Activated CD8-positive, alpha-beta memory T cell treated with anti-CD3 and anti-CD28 coated beads, Interleukin-2, amount 10 ng/mL, durations not matched to agents 7 days and 5 days (primary cell): ENCODE results near the gene RUVBL2. TPM values are rescaled to one million over a fixed set of nuclear protein-coding genes. Genes with fewer than 3 reads are reported as not detected.
A peak's percentile ranks its signal among the peaks of the same experiment; 100 is the strongest.

Experiments
- ATAC-seq: fragments of 150-1000 bp; cut with Tn5 transposase; one replicate; pipeline ENCODE4 v1.10.0; 2021; ENCODE audit warnings: moderate library complexity
- CTCF ChIA-PET: fragments of 350-600 bp; sonication (Branson Sonifier 250); formaldehyde crosslinking; loops from one replicate; lab custom pipeline; 2021; ENCODE audit warnings: antibody characterized with exemption; lab: Charles Lee
- DNase-seq: peaks from one replicate; pipeline ENCODE4 v3.0.0-alpha.2; 2020
- H3K27ac Mint-ChIP-seq: one replicate; pipeline ENCODE4 v1.8.0; 2021; ENCODE audit warnings: mild to moderate bottlenecking, mixed read lengths
- H3K27me3 Mint-ChIP-seq: one replicate; pipeline ENCODE4 v1.8.0; 2021; ENCODE audit warnings: mixed read lengths
- H3K36me3 Mint-ChIP-seq: one replicate; pipeline ENCODE4 v1.8.0; 2021; ENCODE audit warnings: mild to moderate bottlenecking, mixed read lengths
- H3K4me1 Mint-ChIP-seq: one replicate; pipeline ENCODE4 v1.8.0; 2021; ENCODE audit warnings: mixed read lengths
- H3K4me3 Mint-ChIP-seq: one replicate; pipeline ENCODE4 v1.8.0; 2021; ENCODE audit warnings: mild to moderate bottlenecking, moderate library complexity, mixed read lengths
- H3K9me3 Mint-ChIP-seq: one replicate; pipeline ENCODE4 v1.8.0; 2022; ENCODE audit warnings: low read depth, mixed read lengths
- total RNA-seq, 2 experiments: library from RNA; stranded (reverse); gene quantifications; one replicate each; pipeline ENCODE4 v1.2.3, GENCODE V29; 2021

Gene RUVBL2
- 100 to 1,000 TPM; 124 to 125 TPM for total RNA-seq

GRCh38 chr19:48993175-48994034 is at the start of gene RUVBL2, which contains the start of gene GYS1:
TSS of gene RUVBL2 (plus strand) at chr19:48993887. CDS start at chr19:48993912, 25 bp downstream.
TSS of gene GYS1 (minus strand) at chr19:48993309. CDS start at chr19:48993112, 197 bp downstream.
- peaks cover 41% of the 10 kb centered on the region for H3K4me1 Mint-ChIP-seq

GRCh38 chr19:48945415-48945814 is 48.3 kb upstream of the RUVBL2 start:
- no peak for ATAC-seq
- CTCF ChIA-PET: interaction anchor here (0.8 kb wide), 1 partner anchor 75 kb away, joined by 3 read pairs; a partner anchor contains a TSS
- Mint-ChIP-seq H3K27ac (no peak overlapping the region), H3K4me3 (no peak overlapping the region), H3K36me3 (peaks cover 4% of the 10 kb centered on the region), H3K4me1 (no peaks in the 10 kb centered on the region), H3K27me3 (no peaks in the 10 kb centered on the region), H3K9me3 (peaks cover 3% of the 10 kb centered on the region)
- no peak for DNase-seq

More at GRCh38 chr19:48993175-48994034, at the start of gene RUVBL2, which contains the start of gene GYS1:
- no peaks in the 10 kb centered on the region for H3K27me3 Mint-ChIP-seq
- no peaks in the 10 kb centered on the region for H3K9me3 Mint-ChIP-seq
- peaks cover 22% of the 10 kb centered on the region for H3K36me3 Mint-ChIP-seq
- peak within 1 kb of the TSS; percentile 97 for H3K27ac Mint-ChIP-seq
- peak within 1 kb of the TSS; percentile 89 for H3K4me3 Mint-ChIP-seq
- peak; percentile 99 for DNase-seq
- peak; percentile 93 for ATAC-seq
- CTCF ChIA-PET: interaction anchor here (0.5 to 4.1 kb wide), 54 partner anchors 9 to 647 kb away, joined by 3 to 45 read pairs (median 4); partner anchors contain the start of genes BAX, BCAT2, CA11 and CGB2

GRCh38 chr19:48945817-48946216 is 47.9 kb upstream of the RUVBL2 start:
- Mint-ChIP-seq H3K4me1 (no peaks in the 10 kb centered on the region), H3K27me3 (no peaks in the 10 kb centered on the region), H3K4me3 (no peak overlapping the region), H3K9me3 (peaks cover 3% of the 10 kb centered on the region), H3K36me3 (peaks cover 4% of the 10 kb centered on the region), H3K27ac (no peak overlapping the region)
- DNase-seq (no peak), ATAC-seq (no peak)
- CTCF ChIA-PET: interaction anchor here (1.0 kb wide), 1 partner anchor 25 kb away, joined by 3 read pairs; no protein-coding TSS in a partner anchor

DNA sequence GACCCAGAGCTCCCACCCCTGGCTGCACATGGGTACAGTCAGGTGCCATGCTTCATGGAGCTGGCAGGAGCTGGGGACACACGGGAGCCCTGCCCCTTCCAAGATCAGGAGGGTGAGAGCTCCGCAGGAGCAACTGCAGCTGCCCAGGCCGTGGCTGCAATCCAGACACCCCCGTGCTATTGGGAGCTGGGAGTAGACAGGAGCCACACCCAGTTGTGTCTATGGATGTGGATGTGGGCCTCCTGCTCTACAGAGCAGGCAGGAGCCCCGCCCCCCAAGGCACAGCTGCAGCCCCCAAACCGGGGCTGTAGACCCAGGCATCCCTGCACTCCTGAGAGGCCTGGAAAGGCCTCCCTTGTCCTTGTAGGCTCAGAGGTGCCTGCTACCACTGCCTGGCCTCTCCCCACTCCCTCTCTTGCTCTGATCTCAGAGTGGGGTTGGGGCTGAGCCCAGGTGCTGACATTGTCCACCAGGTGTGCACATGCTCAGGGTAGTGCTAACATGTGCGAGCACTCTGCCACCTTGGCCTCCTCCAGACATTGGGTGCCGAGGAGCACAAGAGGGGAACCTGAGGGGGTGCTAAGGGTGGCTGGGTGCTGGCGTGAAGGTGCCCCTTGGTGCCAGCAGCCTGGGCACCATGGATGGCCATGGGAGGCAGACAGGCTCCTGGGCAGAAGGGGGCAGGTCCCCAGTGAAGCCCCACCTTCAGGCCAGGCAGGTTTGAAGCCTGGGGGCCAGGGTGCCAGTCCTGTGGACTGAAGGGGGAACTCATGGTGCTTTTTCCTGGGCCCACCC is 47.0 kb upstream of the RUVBL2 start:
- Mint-ChIP-seq H3K27ac (no peak overlapping the region), H3K36me3 (peaks cover 1% of the 10 kb centered on the region), H3K4me3 (no peak overlapping the region), H3K4me1 (no peaks in the 10 kb centered on the region), H3K9me3 (peaks cover 3% of the 10 kb centered on the region), H3K27me3 (no peaks in the 10 kb centered on the region)
- CTCF ChIA-PET: interaction anchor here (1.0 kb wide), 1 partner anchor 24 kb away, joined by 3 read pairs; no protein-coding TSS in a partner anchor
- ATAC-seq (no peak), DNase-seq (no peak)

GRCh38 chr19:48947258-48947542 is 46.5 kb upstream of the RUVBL2 start:
- H3K27me3 Mint-ChIP-seq: no peaks in the 10 kb centered on the region
- CTCF ChIA-PET: no interaction called here
- ATAC-seq: no peak
- no peaks in the 10 kb centered on the region for H3K4me1 Mint-ChIP-seq
- no peak overlapping the region for H3K27ac Mint-ChIP-seq
- H3K9me3 Mint-ChIP-seq: peaks cover 3% of the 10 kb centered on the region
- H3K4me3 Mint-ChIP-seq: no peak overlapping the region
- H3K36me3 Mint-ChIP-seq: peaks cover 1% of the 10 kb centered on the region
- no peak for DNase-seq

- Mint-ChIP-seq H3K36me3 (peaks cover 2% of the 10 kb centered on the region), H3K27me3 (no peaks in the 10 kb centered on the region), H3K4me3 (no peak overlapping the region), H3K9me3 (peaks cover 3% of the 10 kb centered on the region), H3K27ac (no peak overlapping the region), H3K4me1 (peaks cover 7% of the 10 kb centered on the region)
- ATAC-seq: no peak
- CTCF ChIA-PET: interaction anchor here (1.0 kb wide), 1 partner anchor 44 kb away, joined by 3 read pairs; the partner anchor contains the start of gene RUVBL2
- no peak for DNase-seq
Observed at GRCh38 chr19:48950159-48950558, 43.5 kb upstream of the RUVBL2 start.

- Mint-ChIP-seq H3K4me3 (no peak overlapping the region), H3K9me3 (peaks cover 3% of the 10 kb centered on the region), H3K27me3 (no peaks in the 10 kb centered on the region), H3K36me3 (peaks cover 10% of the 10 kb centered on the region), H3K27ac (no peak overlapping the region), H3K4me1 (peaks cover 15% of the 10 kb centered on the region)
- DNase-seq (no peak), ATAC-seq (no peak)
- CTCF ChIA-PET: interaction anchor here (0.8 to 1.1 kb wide), 3 partner anchors 19 to 156 kb away, joined by 3 to 5 read pairs (median 3); partner anchors contain the start of gene RUVBL2
Observed at GRCh38 chr19:48950830-48951519, 42.7 kb upstream of the RUVBL2 start.

- peaks cover 29% of the 10 kb centered on the region for H3K36me3 Mint-ChIP-seq
- H3K4me3 Mint-ChIP-seq: no peak overlapping the region
- H3K9me3 Mint-ChIP-seq: peaks cover 3% of the 10 kb centered on the region
- H3K27me3 Mint-ChIP-seq: no peaks in the 10 kb centered on the region
- no peak for ATAC-seq
- CTCF ChIA-PET: interaction anchor here (0.8 to 2.3 kb wide), 5 partner anchors 17 to 158 kb away, joined by 3 to 12 read pairs (median 4); partner anchors contain the start of genes NUCB1 and PPP1R15A
- peaks cover 33% of the 10 kb centered on the region for H3K4me1 Mint-ChIP-seq
- no peak overlapping the region for H3K27ac Mint-ChIP-seq
- no peak for DNase-seq
Observed at GRCh38 chr19:48953141-48953540, 40.5 kb upstream of the RUVBL2 start.

DNA sequence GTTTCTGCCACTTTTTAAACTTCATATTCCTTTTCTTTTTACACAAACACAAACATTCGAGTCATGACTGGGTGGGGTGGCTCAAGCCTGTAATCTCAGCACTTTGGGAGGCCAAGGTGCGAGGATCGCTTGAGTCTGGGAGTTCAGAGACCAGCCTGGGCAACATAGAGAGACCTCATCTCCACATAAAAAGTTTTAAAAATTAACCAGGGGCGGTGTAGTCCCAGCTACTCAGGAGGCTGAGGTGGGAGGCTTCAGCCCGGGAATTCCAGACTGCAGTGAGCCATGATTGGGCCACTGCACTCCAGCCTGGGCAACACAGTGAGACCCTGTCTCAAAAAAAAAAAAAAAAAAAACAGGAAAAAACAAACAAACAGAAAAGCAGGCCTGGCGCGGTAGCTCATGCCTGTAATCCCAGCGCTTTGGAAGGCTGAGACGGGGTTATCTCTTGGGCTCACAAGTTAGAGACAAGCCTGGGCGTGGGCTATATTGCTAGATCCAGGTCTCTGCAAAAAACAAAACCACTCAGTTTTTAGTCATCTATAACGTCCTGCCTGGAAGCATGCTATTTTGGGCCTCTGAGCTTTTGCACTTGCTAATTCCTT is 39.6 kb upstream of the RUVBL2 start:
- peak overlapping the region; percentile 84 for H3K27ac Mint-ChIP-seq
- no peaks in the 10 kb centered on the region for H3K27me3 Mint-ChIP-seq
- no peak for DNase-seq
- H3K4me3 Mint-ChIP-seq: peak overlapping the region; percentile 80
- H3K9me3 Mint-ChIP-seq: no peaks in the 10 kb centered on the region
- CTCF ChIA-PET: interaction anchor here (0.8 to 2.3 kb wide), 9 partner anchors 13 to 160 kb away, joined by 3 to 13 read pairs (median 4); partner anchors contain the start of genes GYS1, LIN7B, PPP1R15A and RUVBL2
- H3K4me1 Mint-ChIP-seq: peaks cover 40% of the 10 kb centered on the region
- ATAC-seq: no peak
- H3K36me3 Mint-ChIP-seq: peaks cover 34% of the 10 kb centered on the region

GRCh38 chr19:48954595-48955307 is 38.9 kb upstream of the RUVBL2 start, which contains the start of gene BAX:
TSS of gene BAX (plus strand) at chr19:48954875. CDS start at chr19:48954929, 54 bp downstream.
- Mint-ChIP-seq H3K9me3 (no peaks in the 10 kb centered on the region), H3K4me1 (peaks cover 45% of the 10 kb centered on the region), H3K4me3 (peak within 1 kb of the TSS; percentile 80), H3K36me3 (peaks cover 37% of the 10 kb centered on the region), H3K27ac (peak within 1 kb of the TSS; percentile 84), H3K27me3 (no peaks in the 10 kb centered on the region)
- DNase-seq (peak; percentile 98), ATAC-seq (peak; percentile 87)
- CTCF ChIA-PET: interaction anchor here (0.6 to 2.3 kb wide), 9 partner anchors 13 to 500 kb away, joined by 3 to 13 read pairs (median 4); partner anchors contain the start of genes GYS1, LIN7B and RUVBL2

DNA sequence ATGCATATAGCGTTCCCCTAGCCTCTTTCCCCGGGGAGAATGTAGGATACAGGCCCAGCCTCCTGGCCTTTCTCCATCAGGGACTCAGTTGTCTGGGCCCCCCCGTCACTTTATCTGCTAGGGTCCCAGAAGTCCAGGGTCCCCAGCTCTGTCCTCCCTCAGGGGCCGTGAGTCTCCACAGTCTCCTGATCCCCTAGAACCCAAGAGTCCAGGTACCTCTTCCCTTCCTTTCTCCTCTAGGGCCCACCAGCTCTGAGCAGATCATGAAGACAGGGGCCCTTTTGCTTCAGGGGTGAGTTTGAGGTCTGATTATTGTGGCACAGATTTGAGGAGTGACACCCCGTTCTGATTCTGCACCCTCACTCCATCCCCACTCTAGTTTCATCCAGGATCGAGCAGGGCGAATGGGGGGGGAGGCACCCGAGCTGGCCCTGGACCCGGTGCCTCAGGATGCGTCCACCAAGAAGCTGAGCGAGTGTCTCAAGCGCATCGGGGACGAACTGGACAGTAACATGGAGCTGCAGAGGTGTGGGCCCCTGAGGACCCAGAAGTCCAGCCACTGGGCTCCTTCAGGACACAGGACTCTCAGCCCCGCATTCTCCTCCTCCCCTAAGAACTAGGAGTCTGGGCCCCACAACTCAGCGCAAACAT is 38.3 kb upstream of the RUVBL2 start:
- H3K4me1 Mint-ChIP-seq: peaks cover 48% of the 10 kb centered on the region
- DNase-seq (no peak), ATAC-seq (no peak)
- H3K27me3 Mint-ChIP-seq: no peaks in the 10 kb centered on the region
- H3K27ac Mint-ChIP-seq: peak overlapping the region; percentile 84
- peaks cover 37% of the 10 kb centered on the region for H3K36me3 Mint-ChIP-seq
- peak overlapping the region; percentile 80 for H3K4me3 Mint-ChIP-seq
- H3K9me3 Mint-ChIP-seq: no peaks in the 10 kb centered on the region
- CTCF ChIA-PET: interaction anchor here (0.6 to 2.3 kb wide), 4 partner anchors 12 to 500 kb away, joined by 3 to 13 read pairs (median 6); partner anchors contain the start of genes GYS1 and RUVBL2
